NCI-H2227 (cell line): ENCODE data around the gene TBC1D4.
A peak's percentile ranks its signal among the peaks of the same experiment; 100 is the strongest.

Experiments used
- DNase-seq: peaks from one replicate; lab custom pipeline; 2025; ENCODE audit not compliant: unreplicated experiment; lab: John Stamatoyannopoulos, UW

Gene TBC1D4

DNA sequence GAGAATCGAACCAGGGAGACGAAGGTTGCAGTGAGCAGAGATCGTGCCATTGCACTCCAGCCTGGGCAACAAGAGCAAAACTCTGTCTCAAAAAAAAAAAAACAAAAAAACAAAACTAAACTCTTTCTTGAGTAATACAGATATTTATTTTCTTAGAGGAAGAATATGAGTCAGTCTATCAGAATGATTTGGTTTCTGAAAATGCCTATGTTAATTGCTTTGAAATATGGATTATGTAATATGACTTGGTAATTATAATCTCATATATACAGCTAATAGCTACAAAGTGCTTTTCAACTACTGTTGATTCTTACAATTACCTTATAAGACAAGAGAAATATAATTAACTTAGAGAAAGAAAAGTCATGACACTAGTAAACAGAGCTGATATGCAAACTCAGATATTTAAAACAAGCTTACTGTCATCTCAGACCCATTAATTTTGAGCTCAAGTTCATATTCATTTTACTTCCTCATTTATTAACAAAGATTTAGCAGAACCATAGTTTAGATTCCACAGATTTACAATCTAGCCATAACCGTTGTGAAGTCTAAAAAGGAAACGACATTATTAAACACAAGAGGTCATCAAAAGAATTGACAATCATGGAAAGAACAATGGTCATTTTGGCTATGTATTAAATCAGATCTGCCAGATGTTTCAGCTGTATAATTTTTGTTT is 88.0 kb downstream of the TBC1D4 start:
- no peak for DNase-seq

DNA sequence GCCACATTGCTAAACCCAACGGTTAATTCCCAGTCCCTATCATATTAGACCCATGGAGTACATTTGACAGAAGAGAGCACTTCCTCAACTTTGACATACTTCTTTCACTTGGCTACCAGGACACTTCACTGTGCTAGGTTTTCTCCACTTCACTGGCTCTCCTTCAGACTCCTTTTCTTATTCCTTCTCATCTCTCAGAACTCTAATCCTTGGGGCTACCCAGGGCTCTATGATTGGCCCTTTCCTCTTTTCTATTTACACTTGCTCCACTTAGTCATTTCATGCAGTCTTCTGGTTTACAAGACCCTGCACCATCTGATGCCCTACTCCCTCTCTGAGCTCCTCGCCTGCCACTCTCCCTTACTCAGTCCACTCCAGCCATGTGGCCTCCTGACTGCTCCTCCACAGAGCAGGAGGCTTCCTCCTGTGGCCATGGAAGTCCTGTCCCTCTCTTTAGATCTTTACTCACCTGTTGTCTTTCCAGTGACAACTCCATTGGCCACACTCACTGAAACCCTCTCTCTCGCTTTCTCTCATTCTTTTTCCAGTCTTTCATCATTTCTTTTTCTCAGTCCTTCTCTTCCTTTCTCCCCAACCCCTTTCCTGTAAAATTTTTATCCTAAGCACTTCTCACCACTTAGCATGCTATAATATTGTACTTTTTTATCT is 90.4 kb downstream of the TBC1D4 start:
- DNase-seq: no peak

DNA sequence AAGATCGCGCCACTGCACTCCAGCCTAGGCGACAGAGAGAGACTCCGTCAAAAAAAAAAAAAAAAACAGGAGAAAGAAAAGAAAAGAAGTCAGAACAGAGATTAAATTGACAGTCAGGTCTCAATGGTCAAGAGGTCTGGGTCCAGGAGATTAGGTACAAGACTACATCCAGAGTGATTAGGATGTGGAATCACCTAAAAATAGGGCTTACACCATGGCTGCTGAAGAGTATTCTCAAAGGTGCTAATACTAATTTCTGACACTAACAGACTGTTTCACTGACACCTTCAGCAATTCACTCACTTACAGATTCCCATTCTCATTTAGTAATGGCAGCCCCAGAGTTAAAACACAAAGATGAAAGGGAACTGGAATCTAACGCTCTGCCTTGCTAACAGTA is 91.7 kb downstream of the TBC1D4 start:
- no peak for DNase-seq

DNA sequence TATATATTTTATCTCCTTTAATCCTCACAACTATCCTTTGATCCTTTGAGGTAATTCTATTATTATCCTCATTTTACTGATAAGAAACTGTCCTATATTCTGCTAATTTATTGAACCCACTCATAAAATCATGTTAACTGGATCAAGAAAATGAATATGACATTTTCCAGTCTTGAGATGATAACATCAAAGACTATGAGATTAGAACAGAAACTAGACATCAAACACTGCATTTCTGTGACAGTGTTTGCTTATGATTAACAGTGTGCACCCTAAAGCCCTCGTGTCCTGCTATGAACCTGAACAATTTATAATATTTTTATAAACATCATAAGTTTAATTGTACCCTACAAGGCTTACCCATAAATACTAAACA is 96.3 kb downstream of the TBC1D4 start:
- DNase-seq: no peak

DNA sequence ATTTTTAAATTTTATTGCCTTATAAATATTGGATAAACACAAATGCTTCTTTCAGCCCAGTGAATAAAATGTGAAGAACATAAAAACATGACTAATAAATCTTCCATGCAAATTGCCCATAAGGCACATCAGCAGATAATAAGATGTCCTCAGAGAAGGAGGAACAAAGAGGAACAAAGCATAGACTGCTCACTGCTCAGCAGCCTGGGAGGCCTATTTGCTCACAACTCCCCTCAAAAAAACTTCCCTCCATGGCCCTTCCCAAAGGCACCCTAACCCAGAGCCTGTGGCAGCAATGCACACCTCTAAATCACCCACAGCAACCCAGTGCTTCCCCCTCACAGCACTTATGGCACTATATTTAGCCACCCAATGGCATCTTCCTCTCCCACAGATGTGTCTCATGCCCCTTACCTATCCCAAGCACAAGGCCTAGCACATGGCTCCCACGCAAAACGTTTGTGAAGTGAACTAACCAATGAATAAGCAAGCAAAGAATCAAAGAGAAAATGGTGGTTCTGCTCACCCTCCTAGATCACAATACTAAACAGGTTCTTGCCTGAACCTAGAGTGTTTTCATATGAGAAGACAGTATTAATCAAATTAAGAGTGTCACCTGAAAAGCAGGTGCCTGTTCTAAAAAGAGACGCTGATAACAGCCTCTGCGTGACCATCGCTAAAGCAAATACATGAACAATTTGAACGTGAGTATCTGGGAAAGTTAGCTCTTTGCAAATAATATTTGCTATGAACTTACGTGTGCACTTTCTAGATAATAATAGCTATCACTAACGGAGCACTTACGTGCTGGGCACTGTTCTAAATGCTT is 96.9 kb downstream of the TBC1D4 start:
- DNase-seq: peak; percentile 19

DNA sequence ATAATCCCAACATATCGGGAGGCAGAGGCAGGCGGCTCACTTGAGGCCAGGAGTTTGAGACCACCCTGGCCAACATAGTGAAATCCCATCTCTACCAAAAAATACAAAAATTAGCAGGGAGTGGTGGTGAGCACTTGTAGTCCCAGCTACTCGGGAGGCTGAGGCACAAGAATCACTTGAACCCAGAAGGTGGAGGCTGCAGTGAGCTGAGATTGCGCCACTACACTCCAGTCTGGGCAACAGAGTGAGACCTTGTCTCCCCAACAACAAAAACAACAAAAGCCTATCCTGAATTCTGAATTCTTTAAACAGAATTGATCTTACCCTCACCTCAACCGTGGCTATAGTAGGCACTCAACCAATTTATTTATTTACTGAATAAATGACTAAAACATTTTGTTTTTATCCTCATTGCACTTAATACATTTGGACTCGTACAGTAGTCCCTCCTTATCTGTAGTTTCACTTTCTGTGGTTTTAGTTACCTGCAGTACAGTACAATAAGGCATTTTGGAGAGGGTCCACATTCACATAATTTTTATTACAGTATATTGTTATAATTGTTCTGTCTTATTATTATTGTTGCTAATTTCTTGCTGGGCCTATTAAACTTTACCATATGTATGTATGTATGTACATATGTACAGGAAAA is 98.8 kb downstream of the TBC1D4 start:
- no peak for DNase-seq

DNA sequence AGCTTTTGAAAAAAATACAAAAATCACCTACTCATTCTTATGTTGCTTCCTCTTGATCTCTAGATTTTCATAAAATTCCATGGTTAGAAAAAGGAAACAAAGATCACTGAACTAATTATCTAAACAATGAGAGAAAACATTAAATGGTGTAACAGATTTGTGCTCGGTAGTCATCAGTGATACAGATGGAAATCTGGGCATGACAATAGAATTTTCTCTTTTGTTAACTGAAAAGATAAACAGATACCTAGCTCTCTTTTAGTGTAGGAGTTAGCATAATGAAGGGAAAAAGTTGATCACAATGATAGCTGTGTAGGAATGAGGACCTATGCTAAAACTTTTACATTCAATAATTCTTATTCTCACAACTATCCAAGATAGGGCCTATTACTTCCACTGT is 103.7 kb downstream of the TBC1D4 start:
- no peak for DNase-seq

DNA sequence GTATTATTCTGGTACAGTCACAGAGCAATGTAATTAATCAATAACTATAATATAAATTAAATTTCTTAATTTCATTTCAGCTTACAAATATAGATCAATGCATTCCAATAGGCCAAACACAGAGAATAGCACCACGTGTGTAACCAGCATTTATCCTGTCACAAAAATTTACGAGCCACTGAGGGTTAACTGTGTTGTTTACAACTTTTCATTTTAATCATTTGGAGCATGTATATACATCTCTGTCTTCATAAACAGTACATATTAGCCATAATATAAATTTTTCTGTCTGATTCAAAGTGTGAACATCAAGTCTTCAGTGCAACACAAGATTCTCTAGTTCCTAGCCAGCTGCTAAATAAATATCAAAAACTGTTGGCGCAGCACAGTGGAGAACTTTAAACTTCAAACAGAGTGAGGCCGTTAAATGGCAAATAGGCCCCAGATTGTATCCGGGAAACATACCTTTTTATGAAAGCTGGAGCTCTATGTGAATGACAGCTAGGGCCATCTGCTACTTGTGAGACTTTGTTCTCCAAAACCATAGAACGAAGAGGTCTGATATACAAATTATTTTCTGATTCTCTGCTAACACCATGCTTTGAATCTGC is 105.1 kb downstream of the TBC1D4 start:
- DNase-seq: no peak

DNA sequence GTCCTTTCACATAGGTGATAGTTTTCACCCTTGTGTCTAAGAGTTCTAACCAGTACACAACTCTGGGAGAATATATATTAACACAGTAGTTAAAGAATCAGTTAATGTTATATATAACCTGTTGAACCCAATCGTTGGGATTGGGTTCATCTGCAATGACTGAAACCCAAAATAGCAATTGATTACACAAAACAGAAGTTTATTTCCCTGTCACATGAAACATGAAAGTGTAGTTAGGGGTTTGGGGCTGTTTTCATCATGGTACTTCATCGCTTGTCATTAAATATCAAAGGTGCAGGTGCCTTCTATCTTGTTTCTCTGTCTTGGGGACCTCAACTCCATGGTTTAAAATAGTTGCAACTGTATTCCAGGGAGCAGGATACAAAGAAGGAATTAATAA is 106.6 kb downstream of the TBC1D4 start:
- no peak for DNase-seq

DNA sequence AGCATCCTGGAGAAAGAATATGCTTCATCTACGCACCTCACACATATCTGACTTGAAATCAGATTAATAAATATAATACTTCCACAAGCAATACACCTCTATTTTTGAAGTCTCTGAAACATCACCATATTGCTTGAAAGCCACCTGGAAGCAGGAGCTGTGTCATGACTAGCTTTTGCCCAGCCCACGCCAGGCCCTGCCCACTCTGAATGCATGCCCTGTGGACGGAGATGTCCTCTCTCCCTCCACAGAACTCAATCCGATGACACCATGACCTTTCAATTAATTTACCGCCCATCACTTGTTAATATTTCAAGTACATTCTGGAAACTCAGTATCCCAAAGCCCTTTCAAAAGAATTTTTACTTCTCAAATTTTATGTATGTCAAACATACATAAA is 108.0 kb downstream of the TBC1D4 start:
- DNase-seq: no peak

DNA sequence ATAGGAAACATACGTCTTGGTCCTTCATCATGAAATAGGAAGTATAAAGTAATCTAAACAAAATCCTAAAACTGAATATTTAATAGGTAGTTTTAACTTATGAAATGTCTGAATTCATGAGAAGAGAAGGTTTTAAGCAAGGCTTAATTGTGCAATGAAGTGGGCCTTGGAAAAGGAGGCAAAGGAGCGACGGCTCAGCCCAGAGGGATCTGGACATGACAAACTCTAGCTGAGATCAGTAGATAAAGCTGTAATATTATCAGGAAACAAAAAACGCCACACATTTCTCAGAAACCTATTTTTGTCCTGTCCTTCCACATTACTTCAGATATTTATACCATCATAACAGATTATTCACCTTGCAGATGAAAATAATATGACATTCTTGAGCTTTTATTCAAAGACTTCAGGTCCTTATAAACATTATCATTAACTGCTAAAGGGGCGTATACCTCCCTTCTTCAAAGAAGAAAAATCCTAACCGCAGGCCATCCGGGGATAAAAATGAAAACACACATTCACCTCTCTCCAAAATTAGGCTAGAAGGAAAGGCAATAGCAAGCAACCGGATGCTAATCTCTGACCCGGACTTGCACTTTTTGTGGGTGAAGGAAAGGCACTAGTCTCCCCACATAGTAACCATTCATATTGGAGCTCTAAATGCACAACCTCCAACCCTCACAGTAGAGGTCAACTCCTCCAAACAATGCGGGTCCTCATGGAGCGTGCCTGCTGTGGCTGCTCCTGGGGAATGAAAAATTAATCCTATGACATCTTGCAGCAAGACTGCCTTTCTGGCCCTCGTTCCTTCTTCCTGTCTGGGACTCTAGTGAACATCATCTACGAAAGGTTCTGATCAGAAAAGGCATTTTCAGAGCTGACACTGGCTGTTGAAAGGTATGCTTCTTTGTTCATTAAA is 108.8 kb downstream of the TBC1D4 start:
- peak; percentile 5 for DNase-seq

DNA sequence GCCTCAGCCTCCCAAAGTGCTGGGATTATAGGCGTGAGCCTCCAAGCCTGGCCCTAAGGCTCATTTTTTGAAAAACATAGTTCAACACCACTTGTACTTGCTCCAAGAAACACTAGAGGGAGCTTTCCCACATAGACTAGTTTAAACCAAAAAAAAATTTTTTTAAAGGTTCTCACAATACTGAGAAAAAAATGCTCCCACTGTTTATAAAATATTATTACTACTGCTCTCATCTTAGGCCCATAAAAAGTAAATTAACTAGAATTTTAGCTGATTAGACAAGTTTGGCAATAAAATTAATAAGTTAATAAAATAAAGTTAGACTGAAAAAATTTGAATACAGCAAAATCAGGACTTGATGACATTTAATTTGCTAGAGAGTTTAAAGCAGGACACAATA is 109.5 kb downstream of the TBC1D4 start:
- DNase-seq: peak; percentile 18

DNA sequence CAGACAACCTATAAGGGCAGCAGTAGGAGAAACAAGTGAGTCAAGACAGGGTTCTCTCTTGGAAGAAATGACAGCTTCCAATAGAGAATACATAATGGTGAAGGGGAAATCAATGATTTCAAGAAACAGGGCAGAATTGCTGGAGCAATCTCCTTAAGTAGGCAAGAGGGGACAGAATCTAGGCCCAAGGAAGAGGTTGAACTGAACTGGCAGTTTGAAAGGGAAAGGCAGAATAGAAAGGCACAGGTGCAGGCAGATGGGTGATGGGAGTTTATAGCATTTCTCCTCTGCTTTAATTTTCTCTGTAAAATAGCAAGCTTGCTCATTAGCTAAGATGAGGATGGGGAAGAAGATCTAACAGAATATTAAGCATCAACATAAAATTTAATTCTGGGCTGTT is 110.8 kb downstream of the TBC1D4 start:
- DNase-seq: no peak

DNA sequence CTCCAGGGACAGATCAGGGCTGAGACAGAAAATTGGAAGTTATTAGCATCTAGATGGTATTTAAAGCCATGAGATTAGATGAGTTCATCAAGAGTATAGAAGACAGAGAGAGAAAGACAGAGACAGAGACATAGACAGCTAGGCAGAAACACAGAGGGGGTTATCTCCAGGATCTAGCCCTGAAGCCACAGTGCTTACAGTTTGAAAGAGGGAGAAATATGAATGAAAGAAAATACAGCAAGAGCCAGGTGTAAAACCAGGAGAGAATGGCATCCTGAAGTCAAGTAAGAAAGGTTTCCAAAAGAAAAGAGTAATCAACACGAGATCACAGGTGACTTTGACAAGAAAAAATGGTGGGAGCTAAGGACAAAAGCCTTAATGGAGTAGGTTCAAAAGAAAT is 111.2 kb downstream of the TBC1D4 start:
- DNase-seq: no peak

DNA sequence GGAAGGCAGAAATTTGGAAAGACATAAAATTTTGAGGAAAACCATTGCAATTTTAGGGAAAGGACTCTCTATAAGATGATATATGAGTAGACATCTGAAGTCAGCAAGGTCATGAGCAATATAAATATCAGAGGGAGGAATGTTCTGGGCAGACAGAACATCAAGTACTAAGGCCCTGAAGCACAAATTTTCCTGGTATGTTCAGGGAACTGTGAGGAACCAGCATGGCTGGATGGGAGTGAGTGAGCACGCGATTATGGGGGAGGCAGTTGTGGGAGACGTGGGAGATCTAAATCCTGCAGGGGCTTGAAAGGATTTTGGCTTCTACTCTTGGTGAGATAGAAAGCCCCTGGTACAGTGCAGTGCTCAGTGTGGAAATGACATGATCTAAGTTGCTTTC is 112.0 kb downstream of the TBC1D4 start:
- DNase-seq: no peak

DNA sequence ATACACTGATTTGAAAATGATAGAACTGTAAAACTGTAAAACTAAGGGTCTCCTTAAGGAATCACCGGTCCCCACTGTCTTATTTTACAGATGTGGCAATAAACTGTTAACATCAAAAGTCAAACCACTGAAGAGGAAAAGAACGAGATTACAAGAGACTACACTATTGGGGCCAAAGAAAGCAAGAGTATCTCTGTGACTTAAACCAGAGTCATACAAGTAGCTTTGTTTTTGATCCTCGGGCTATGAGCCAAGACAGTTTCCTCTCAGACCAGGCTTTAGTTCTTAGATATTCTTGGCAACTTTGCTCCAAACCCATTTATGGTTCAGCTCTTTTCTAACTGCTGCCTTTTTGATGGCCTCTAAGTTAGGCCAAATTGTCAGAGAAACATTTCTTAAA is 113.8 kb downstream of the TBC1D4 start:
- DNase-seq: no peak

DNA sequence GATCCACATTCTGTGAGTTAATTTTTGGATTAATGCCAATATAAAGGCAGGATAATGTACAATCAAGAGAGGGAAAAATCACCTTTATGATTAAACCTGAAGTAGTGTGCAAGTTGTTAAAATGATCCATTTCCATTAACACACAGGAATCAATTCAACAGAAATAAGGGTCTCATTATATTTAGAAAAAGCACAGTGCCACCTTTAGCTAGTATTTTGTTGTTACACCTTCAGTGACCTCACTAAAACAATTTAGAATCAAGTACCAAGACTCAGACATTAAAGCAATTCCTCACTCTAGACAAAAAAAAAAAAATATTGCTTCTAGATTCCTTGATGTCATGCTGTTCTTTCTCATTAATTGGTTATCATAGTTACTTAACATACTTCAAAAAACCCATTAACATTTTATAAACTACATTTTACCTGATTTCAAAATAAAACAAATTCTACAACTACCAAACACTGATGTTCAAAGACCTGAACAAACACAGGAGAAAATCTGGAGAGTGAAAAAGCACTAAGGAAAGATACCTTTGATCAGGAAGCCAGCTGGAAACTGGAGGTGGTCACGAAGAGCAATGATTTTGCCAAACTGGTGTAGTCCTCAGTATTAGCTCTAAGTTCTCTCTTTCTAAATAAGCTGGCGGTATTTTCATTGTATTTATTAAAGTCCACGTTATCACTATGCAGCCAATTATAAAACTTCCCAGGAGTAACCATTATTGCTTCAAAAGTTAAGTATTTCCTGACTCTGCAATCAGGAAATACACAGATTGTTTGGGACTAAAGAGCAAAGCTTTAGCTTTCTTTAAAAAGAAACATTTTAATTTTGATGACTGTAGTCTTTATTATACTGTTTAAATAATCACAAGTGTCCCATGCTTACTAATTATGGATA is 115.3 kb downstream of the TBC1D4 start:
- DNase-seq: no peak

DNA sequence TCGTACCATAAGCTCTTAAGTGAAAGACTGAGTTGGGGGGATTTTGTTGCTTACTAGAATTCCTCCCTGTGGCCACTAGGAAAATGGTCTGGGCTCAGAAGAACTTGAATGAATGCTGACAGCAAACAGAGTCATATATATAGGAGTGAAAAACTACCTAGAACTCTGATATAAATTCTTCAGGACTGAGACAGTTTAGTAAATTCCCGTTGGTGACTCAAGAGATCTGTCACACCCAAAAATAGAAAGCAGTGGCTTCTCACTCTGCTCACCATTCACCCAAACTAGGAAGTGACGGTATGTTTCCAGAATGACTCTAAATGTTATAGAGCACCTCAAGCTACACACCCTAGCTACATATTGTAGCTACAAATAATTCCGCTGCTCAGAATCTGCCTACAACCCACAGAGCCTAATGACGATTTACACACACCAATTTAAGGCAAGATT is 116.2 kb downstream of the TBC1D4 start:
- DNase-seq: no peak

DNA sequence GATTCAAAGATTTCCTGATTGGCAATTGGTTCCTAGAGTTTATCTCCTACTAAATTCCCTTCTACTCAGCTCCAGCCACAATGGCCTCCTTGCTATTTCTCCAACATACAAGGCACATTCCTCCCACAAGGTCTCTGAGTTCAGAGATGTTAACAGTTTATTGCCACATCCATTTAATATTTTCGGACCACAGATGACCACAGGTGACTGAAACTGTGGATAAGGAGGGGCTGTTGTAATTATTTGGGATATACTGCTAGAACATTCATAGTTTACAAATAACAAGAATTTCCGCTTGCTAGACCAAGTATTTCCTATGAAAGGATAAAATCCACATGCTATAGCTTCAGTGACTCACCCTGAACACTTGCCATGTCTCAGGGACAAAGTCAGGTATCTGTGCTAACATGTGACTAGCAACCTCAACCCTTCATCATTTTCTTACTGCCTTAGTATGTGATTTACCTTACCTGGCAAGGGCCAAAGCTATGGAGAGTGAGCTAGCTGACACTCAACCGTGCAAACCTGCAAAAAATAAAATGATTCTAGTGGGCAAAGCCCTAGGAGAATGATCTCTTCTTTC is 117.7 kb downstream of the TBC1D4 start:
- no peak for DNase-seq
